Keratinocyte (primary cell): Measurements from ENCODE around the gene SIPA1L3.

Experiments used
- EZH2 ChIP-seq: IDR thresholded peaks from one replicate; pipeline ENCODE4 v1.6.1; 2012; ENCODE audit warnings: inconsistent platforms, mild to moderate bottlenecking, low read length, moderate library complexity
- TF ChIP-seq, protein P1 (sequence below), 3 experiments: IDR thresholded peaks in 1 of 3; conservative IDR thresholded peaks in 1 of 3; optimal IDR thresholded peaks in 1 of 3; 2 replicates in 2 of 3; 3 replicates in 1 of 3; pipeline versions ENCODE3 to v1.5.1; 2011; ENCODE audit warnings: low read length in 3 of 3, mild to moderate bottlenecking in 3 of 3, moderate library complexity in 2 of 3, control low read depth in 1 of 3, inconsistent platforms in 1 of 3; ENCODE audit not compliant: insufficient read depth in 2 of 3; ENCODE audit errors: extremely low read depth in 1 of 3

GRCh38 chr19:38055010-38055409 is 148.0 kb downstream of the SIPA1L3 start:
- TF ChIP-seq, protein P1, sequence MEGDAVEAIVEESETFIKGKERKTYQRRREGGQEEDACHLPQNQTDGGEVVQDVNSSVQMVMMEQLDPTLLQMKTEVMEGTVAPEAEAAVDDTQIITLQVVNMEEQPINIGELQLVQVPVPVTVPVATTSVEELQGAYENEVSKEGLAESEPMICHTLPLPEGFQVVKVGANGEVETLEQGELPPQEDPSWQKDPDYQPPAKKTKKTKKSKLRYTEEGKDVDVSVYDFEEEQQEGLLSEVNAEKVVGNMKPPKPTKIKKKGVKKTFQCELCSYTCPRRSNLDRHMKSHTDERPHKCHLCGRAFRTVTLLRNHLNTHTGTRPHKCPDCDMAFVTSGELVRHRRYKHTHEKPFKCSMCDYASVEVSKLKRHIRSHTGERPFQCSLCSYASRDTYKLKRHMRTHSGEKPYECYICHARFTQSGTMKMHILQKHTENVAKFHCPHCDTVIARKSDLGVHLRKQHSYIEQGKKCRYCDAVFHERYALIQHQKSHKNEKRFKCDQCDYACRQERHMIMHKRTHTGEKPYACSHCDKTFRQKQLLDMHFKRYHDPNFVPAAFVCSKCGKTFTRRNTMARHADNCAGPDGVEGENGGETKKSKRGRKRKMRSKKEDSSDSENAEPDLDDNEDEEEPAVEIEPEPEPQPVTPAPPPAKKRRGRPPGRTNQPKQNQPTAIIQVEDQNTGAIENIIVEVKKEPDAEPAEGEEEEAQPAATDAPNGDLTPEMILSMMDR (optimal IDR thresholded peaks at IDR 0.05 in 1 of 3, IDR thresholded peaks at IDR 0.05 in 1 of 3, conservative IDR thresholded peaks at IDR 0.05 in 1 of 3; ENCODE audit: extremely low read depth in 1 of 3, insufficient read depth in 2 of 3, low read length in 3 of 3) = no peak
- no peak for TF ChIP-seq EZH2
